HEK293T (cell line): Measurements from ENCODE around the gene SLC2A4.
A peak's percentile ranks its signal among the peaks of the same experiment; 100 is the strongest.

Experiments
- CTCF ChIA-PET: fragments of 350-600 bp; formaldehyde crosslinking; extraction: SDS; loops from one replicate; lab custom pipeline; 2021; ENCODE audit warnings: antibody characterized with exemption, inconsistent platforms; lab: Yijun Ruan, JAX
- POLR2A ChIA-PET: fragments of 350-600 bp; formaldehyde crosslinking; extraction: SDS; loops from one replicate; lab custom pipeline; 2020; ENCODE audit warnings: antibody characterized with exemption, inconsistent platforms; lab: Yijun Ruan, JAX
- DNase-seq: peaks from one replicate; pipeline ENCODE4 v3.0.0; 2012; ENCODE audit warnings: mixed read lengths; ENCODE audit errors: extremely low spot score
- ARNT ChIP-seq: fragments of 450-650 bp; IDR thresholded peaks from 2 replicates; pipeline ENCODE4 v1.6.1; 2017; ENCODE audit warnings: mild to moderate bottlenecking
- BHLHE40 ChIP-seq: fragments of 450-650 bp; IDR thresholded peaks from 2 replicates; pipeline ENCODE4 v1.6.1; 2016; ENCODE audit warnings: mild to moderate bottlenecking, moderate library complexity, borderline replicate concordance
- CTBP1 ChIP-seq: fragments of 450-650 bp; IDR thresholded peaks from 2 replicates; pipeline ENCODE4 v1.6.1; 2016; ENCODE audit warnings: borderline replicate concordance
- ELF4 ChIP-seq: fragments of 450-650 bp; IDR thresholded peaks from 2 replicates; pipeline ENCODE4 v1.6.1; 2017; ENCODE audit warnings: antibody characterized with exemption
- FOXA1 ChIP-seq: fragments of 450-650 bp; IDR thresholded peaks from 2 replicates; pipeline ENCODE4 v1.6.1; 2016; ENCODE audit warnings: mild to moderate bottlenecking
- FOXK2 ChIP-seq: fragments of 450-650 bp; IDR thresholded peaks from 2 replicates; pipeline ENCODE4 v1.6.1; 2016; ENCODE audit warnings: mild to moderate bottlenecking
- FOXM1 ChIP-seq: fragments of 450-650 bp; IDR thresholded peaks from 2 replicates; pipeline ENCODE4 v1.6.1; 2017; ENCODE audit warnings: mild to moderate bottlenecking, borderline replicate concordance
- HDGF ChIP-seq: fragments of 450-650 bp; IDR thresholded peaks from 2 replicates; pipeline ENCODE4 v1.6.1; 2017; ENCODE audit warnings: antibody characterized with exemption, borderline replicate concordance
- L3MBTL2 ChIP-seq: fragments of 450-650 bp; conservative IDR thresholded peaks from 2 replicates; pipeline ENCODE4 v1.6.1; 2016; ENCODE audit warnings: mild to moderate bottlenecking
- LEF1 ChIP-seq: fragments of 450-650 bp; IDR thresholded peaks from 2 replicates; pipeline ENCODE4 v1.6.1; 2017; ENCODE audit warnings: mild to moderate bottlenecking, borderline replicate concordance
- NFRKB ChIP-seq: fragments of 450-650 bp; IDR thresholded peaks from 2 replicates; pipeline ENCODE4 v1.6.1; 2016; ENCODE audit warnings: mild to moderate bottlenecking, moderate library complexity
- PKNOX1 ChIP-seq: fragments of 450-650 bp; IDR thresholded peaks from 2 replicates; pipeline ENCODE4 v1.6.1; 2016
- SP1 ChIP-seq: fragments of 450-650 bp; IDR thresholded peaks from 2 replicates; pipeline ENCODE4 v1.6.1; 2017
- SUZ12 ChIP-seq: fragments of 450-650 bp; IDR thresholded peaks from 2 replicates; pipeline ENCODE4 v1.6.1; 2016; ENCODE audit warnings: mild to moderate bottlenecking
- TARDBP ChIP-seq: fragments of 450-650 bp; IDR thresholded peaks from 2 replicates; pipeline ENCODE4 v1.6.1; 2016
- ZNF384 ChIP-seq: fragments of 450-650 bp; IDR thresholded peaks from 2 replicates; pipeline ENCODE4 v1.6.1; 2016

Gene SLC2A4

GRCh38 chr17:7307686-7308624 is 26.4 kb downstream of the SLC2A4 start:
- no peak for DNase-seq
- ChIA-PET POLR2A (interaction anchor here (0.7 to 1.6 kb wide), 5 partner anchors 13 to 253 kb away, joined by 3 to 5 read pairs (median 3); partner anchors contain the start of genes NEURL4 and SLC2A4), CTCF (no interaction called here)
- TF ChIP-seq L3MBTL2 (peak; percentile 53), HDGF (no peak)

GRCh38 chr17:7308625-7309433 is 27.3 kb downstream of the SLC2A4 start:
- peak; percentile 58 for DNase-seq
- ChIA-PET POLR2A (interaction anchor here (0.6 to 1.7 kb wide), 7 partner anchors 12 to 252 kb away, joined by 3 to 9 read pairs (median 3); partner anchors contain the start of genes NEURL4 and SLC2A4), CTCF (no interaction called here)
- no peak for TF ChIP-seq ZNF384
- TF ChIP-seq NFRKB: no peak
- no peak for TF ChIP-seq FOXM1
- TF ChIP-seq FOXA1: no peak
- no peak for TF ChIP-seq HDGF
- no peak for TF ChIP-seq LEF1
- TF ChIP-seq TARDBP: no peak
- no peak for TF ChIP-seq PKNOX1

- ChIA-PET POLR2A (interaction anchor here (0.6 to 1.7 kb wide), 3 partner anchors 11 to 28 kb away, joined by 5 to 9 read pairs (median 5); partner anchors contain the start of gene NEURL4), CTCF (no interaction called here)
- TF ChIP-seq ARNT (no peak), SP1 (no peak)
- DNase-seq: no peak
Observed at GRCh38 chr17:7309628-7310027, 28.1 kb downstream of the SLC2A4 start.

- POLR2A ChIA-PET: interaction anchor here (1.1 to 1.5 kb wide), 2 partner anchors 18 to 37 kb away, joined by 3 to 6 read pairs; partner anchors contain the start of gene NEURL4
- TF ChIP-seq ELF4: no peak
- no peak for TF ChIP-seq PKNOX1
- no peak for TF ChIP-seq NFRKB
- TF ChIP-seq ZNF384: no peak
- TF ChIP-seq L3MBTL2: no peak
- TF ChIP-seq TARDBP: no peak
- no peak for TF ChIP-seq SUZ12
- TF ChIP-seq ARNT: no peak
- TF ChIP-seq FOXM1: no peak
- TF ChIP-seq FOXA1: no peak
- no peak for TF ChIP-seq HDGF
- TF ChIP-seq LEF1: no peak
- no peak for TF ChIP-seq SP1
- no peak for TF ChIP-seq BHLHE40
Observed at GRCh38 chr17:7311110-7311705, 29.7 kb downstream of the SLC2A4 start.

GRCh38 chr17:7312432-7313087 is 31.0 kb downstream of the SLC2A4 start:
- TF ChIP-seq NFRKB (no peak), FOXA1 (no peak), ZNF384 (no peak), SP1 (no peak)
- DNase-seq: no peak
- ChIA-PET CTCF (interaction anchor here (1.2 to 1.4 kb wide), 2 partner anchors 12 to 248 kb away, joined by 3 to 5 read pairs; no protein-coding TSS in a partner anchor), POLR2A (interaction anchor here (0.8 to 6.4 kb wide), 6 partner anchors 15 to 71 kb away, joined by 3 to 56 read pairs (median 4); partner anchors contain the start of gene NEURL4)

More at GRCh38 chr17:7311110-7311705, 29.7 kb downstream of the SLC2A4 start:
- CTCF ChIA-PET: interaction anchor here (0.6 kb wide), 1 partner anchor 14 kb away, joined by 4 read pairs; no protein-coding TSS in a partner anchor
- DNase-seq: no peak

- CTCF ChIA-PET: interaction anchor here (1.2 to 1.4 kb wide), 3 partner anchors 12 to 247 kb away, joined by 3 to 5 read pairs (median 3); partner anchors contain the start of gene NEURL4
- TF ChIP-seq L3MBTL2 (no peak), FOXM1 (no peak), ARNT (no peak), TARDBP (no peak), CTBP1 (no peak), BHLHE40 (no peak; the same call in 1 of the 2 replicates), LEF1 (no peak), FOXA1 (no peak), HDGF (no peak), FOXK2 (no peak), SUZ12 (no peak), SP1 (no peak), ZNF384 (no peak), PKNOX1 (no peak), ELF4 (no peak), NFRKB (no peak)
- DNase-seq: peak; percentile 33
- POLR2A ChIA-PET: interaction anchor here (0.8 to 6.4 kb wide), 7 partner anchors 15 to 92 kb away, joined by 3 to 56 read pairs (median 6); partner anchors contain the start of genes GABARAP and NEURL4
Observed at GRCh38 chr17:7313088-7313889, 31.8 kb downstream of the SLC2A4 start.
